Measurements from ENCODE around the gene ALOX15. TPM values are rescaled to one million over a fixed set of nuclear protein-coding genes. Genes with fewer than 3 reads are reported as not detected.

ALOX15 gene
- total RNA-seq, 4 donors from 2014 or later: 0.30 TPM; not detected in 3

GRCh38 chr17:4623249-4623648 is 18.2 kb downstream of the ALOX15 start:
- Histone ChIP-seq H3K36me3 (no peaks in the 10 kb centered on the region), H3K27me3 (peaks cover 0 to 3% (median 0%) of the 10 kb centered on the region in 4 donors), H3K9me3 (no peaks in the 10 kb centered on the region), H3K4me3 (no peak overlapping the region), H3K27ac (no peak overlapping the region), H3K4me1 (peaks cover 0 to 26% (median 7%) of the 10 kb centered on the region in 3 donors)
- 25 to 28% methylated on average over 2 of the region's 2 CpGs for WGBS, 2 donors
- no peak for DNase-seq
- TF ChIP-seq CTCF (IDR thresholded peaks at IDR 0.05) (no peak), POLR2A (IDR thresholded peaks at IDR 0.05) (no peak)
- intact Hi-C loops (cut with DNase I): loop anchor here (5.0 kb wide), 1 partner anchor 56 kb away; no protein-coding TSS in a partner anchor

- Histone ChIP-seq H3K4me3 (no peak overlapping the region), H3K27me3 (peaks cover 0 to 11% (median 0%) of the 10 kb centered on the region in 4 donors), H3K27ac (no peak overlapping the region), H3K9me3 (no peaks in the 10 kb centered on the region), H3K36me3 (no peaks in the 10 kb centered on the region), H3K4me1 (peaks cover 0 to 26% (median 7%) of the 10 kb centered on the region in 3 donors)
- no peak for TF ChIP-seq CTCF (IDR thresholded peaks at IDR 0.05)
- no peak for TF ChIP-seq POLR2A (IDR thresholded peaks at IDR 0.05)
- intact Hi-C loops (cut with DNase I): loop anchor here (5.0 kb wide), 1 partner anchor 55 kb away; no protein-coding TSS in a partner anchor
- no peak for DNase-seq
- WGBS, 2 donors: 91 to 93% methylated on average over 1 of the region's 1 CpG
These were observed 19.1 kb downstream of the ALOX15 start for GRCh38 chr17:4622375-4622774.

GRCh38 chr17:4620531-4621101 is 20.9 kb downstream of the ALOX15 start:
- no peaks in the 10 kb centered on the region for H3K36me3 ChIP-seq
- WGBS, 2 donors: 93 to 94% methylated on average over 4 of the region's 4 CpGs
- TF ChIP-seq POLR2A (IDR thresholded peaks at IDR 0.05) (no peak), CTCF (IDR thresholded peaks at IDR 0.05) (no peak)
- peaks cover 0 to 17% (median 0%) of the 10 kb centered on the region in 4 donors for H3K27me3 ChIP-seq
- H3K9me3 ChIP-seq: no peaks in the 10 kb centered on the region
- intact Hi-C loops (cut with DNase I): loop anchor here (5.0 kb wide), 1 partner anchor 53 kb away; no protein-coding TSS in a partner anchor
- no peak overlapping the region for H3K27ac ChIP-seq
- no peak overlapping the region for H3K4me3 ChIP-seq
- no peak for DNase-seq
- peaks cover 0 to 24% (median 5%) of the 10 kb centered on the region in 3 donors for H3K4me1 ChIP-seq

GRCh38 chr17:4617590-4618351 is 23.7 kb downstream of the ALOX15 start:
- no peak overlapping the region for H3K4me3 ChIP-seq
- no peaks in the 10 kb centered on the region for H3K4me1 ChIP-seq
- TF ChIP-seq CTCF (IDR thresholded peaks at IDR 0.05) (no peak), POLR2A (IDR thresholded peaks at IDR 0.05) (no peak)
- WGBS, 2 donors: 50 to 59% methylated on average over 15 of the region's 15 CpGs
- H3K27ac ChIP-seq: no peak overlapping the region
- intact Hi-C loops (cut with DNase I): no loop called here
- DNase-seq: no peak
- peaks cover 0 to 17% (median 0%) of the 10 kb centered on the region in 4 donors for H3K27me3 ChIP-seq
- no peaks in the 10 kb centered on the region for H3K36me3 ChIP-seq
- no peaks in the 10 kb centered on the region for H3K9me3 ChIP-seq

GRCh38 chr17:4617090-4617489 is 24.4 kb downstream of the ALOX15 start:
- DNase-seq: no peak
- TF ChIP-seq CTCF (IDR thresholded peaks at IDR 0.05) (no peak), POLR2A (IDR thresholded peaks at IDR 0.05) (no peak)

More at GRCh38 chr17:4617090-4617489, 24.4 kb downstream of the ALOX15 start:
- intact Hi-C loops (cut with DNase I): no loop called here
- H3K4me1 ChIP-seq: no peaks in the 10 kb centered on the region
- no peak overlapping the region for H3K4me3 ChIP-seq
- H3K27me3 ChIP-seq: peaks cover 0 to 17% (median 0%) of the 10 kb centered on the region in 4 donors
- no peaks in the 10 kb centered on the region for H3K9me3 ChIP-seq
- WGBS, 2 donors: 76 to 84% methylated on average over 13 to 15 of the region's 17 CpGs
- H3K27ac ChIP-seq: no peak overlapping the region
- no peaks in the 10 kb centered on the region for H3K36me3 ChIP-seq

Measured in esophagus squamous epithelium (tissue), 5 donors.